Upper lobe of left lung (tissue), 6 donors: ENCODE measurements around the gene CLASRP. TPM values are rescaled to one million over a fixed set of nuclear protein-coding genes. Genes with fewer than 3 reads are reported as not detected.

Experiments
- ATAC-seq, 2 donors: fragments of 200-7000 bp; cut with Tn5 transposase; one replicate each; pipeline ENCODE4 v1.9.1; 2022; ENCODE audit warnings: mild to moderate bottlenecking in 2 of 2, moderate library complexity in 2 of 2; ENCODE audit not compliant: low FRiP score in 2 of 2
- DNase-seq, 2 donors: peaks; one replicate each; pipeline ENCODE4 v3.0.0-alpha.2; 2019 to 2020
- H3K27ac ChIP-seq, 4 donors: fragments of 200-600 bp; sonication (generic); one replicate each; pipeline ENCODE4 v1.5.1; 2016 to 2019
- H3K27me3 ChIP-seq, 4 donors: fragments of 200-600 bp; sonication (generic); one replicate each; pipeline ENCODE4 v1.5.1; 2017 to 2019
- H3K36me3 ChIP-seq, 4 donors: fragments of 200-600 bp; sonication (generic); one replicate each; pipeline ENCODE4 v1.5.1; 2016 to 2019
- H3K4me1 ChIP-seq, 4 donors: fragments of 200-600 bp; sonication (generic); one replicate each; pipeline ENCODE4 v1.5.1; 2018 to 2019
- H3K4me3 ChIP-seq, 4 donors: fragments of 200-600 bp; sonication (generic); one replicate each; pipeline ENCODE4 v1.5.1; 2017 to 2019; ENCODE audit warnings: mild to moderate bottlenecking in 2 of 4, moderate library complexity in 1 of 4
- H3K9me3 ChIP-seq, 4 donors: fragments of 200-600 bp; sonication (generic); one replicate each; pipeline ENCODE4 v1.5.1; 2018 to 2019
- CTCF ChIP-seq, 6 experiments: fragments of 450-650 bp in 4 of 6; fragments of 200-600 bp in 2 of 6; sonication (generic) in 2 of 6; IDR thresholded peaks; one replicate each; pipeline ENCODE4 v1.5.1; 2016 to 2019; ENCODE audit warnings: antibody characterized with exemption in 6 of 6
- EP300 ChIP-seq, 4 donors: sonication (generic); formaldehyde crosslinking; IDR thresholded peaks; one replicate each; pipeline ENCODE4 v1.5.1; 2017; ENCODE audit warnings: antibody characterized with exemption in 4 of 4, control low read depth in 2 of 4
- POLR2A ChIP-seq, 4 donors: fragments of 450-650 bp; IDR thresholded peaks; one replicate each; pipeline ENCODE4 v1.5.1; 2016 to 2017; ENCODE audit warnings: antibody characterized with exemption in 4 of 4, mild to moderate bottlenecking in 2 of 4
- POLR2AphosphoS5 ChIP-seq, 2 donors: sonication (generic); formaldehyde crosslinking; IDR thresholded peaks; one replicate each; pipeline ENCODE4 v1.5.1; 2017; ENCODE audit warnings: antibody characterized with exemption in 2 of 2
- whole genome bisulfite sequencing, 2 donors: methylation state at CpG; one replicate each; pipeline ENCODE4 v1.1.5; 2017 to 2018; 5-methylcytosine and 5-hydroxymethylcytosine counted together
- total RNA-seq, 6 donors: library from RNA; depleted of rRNA in 4 of 6; stranded (reverse); fragments of >200 nt in 4 of 6; gene quantifications; one replicate each; pipeline versions ENCODE4 v1.1.0 to v1.2.1, GENCODE V29; 2016 to 2021
- donor health status: DM: no; HTN: no; CAD: no; lungs with moderate emphysema.
- donor health status: DM: no; HTN: yes; CAD: no; lungs with severe emphysema.

The CLASRP gene
- total RNA-seq, 6 donors from 2014 or later, result 38.0 to 295 (median 71.6) TPM

GRCh38 chr19:45019187-45019586, 19.7 kb upstream of the CLASRP start:
- Histone ChIP-seq H3K36me3 (peaks cover 0 to 37% (median 9%) of the 10 kb centered on the region in 4 donors), H3K9me3 (no peaks in the 10 kb centered on the region), H3K27me3 (no peaks in the 10 kb centered on the region), H3K4me3 (no peak overlapping the region), H3K27ac (no peak overlapping the region), H3K4me1 (no peaks in the 10 kb centered on the region)
- 85 to 94% methylated on average over 2 of the region's 2 CpGs for WGBS, 2 donors
- ATAC-seq (no peak), DNase-seq (no peak)
- TF ChIP-seq CTCF (IDR thresholded peaks at IDR 0.05), result no peak
- no peak for TF ChIP-seq POLR2AphosphoS5 (IDR thresholded peaks at IDR 0.05)
- TF ChIP-seq EP300 (IDR thresholded peaks at IDR 0.05), result no peak
- no peak for TF ChIP-seq POLR2A (IDR thresholded peaks at IDR 0.05)

DNA sequence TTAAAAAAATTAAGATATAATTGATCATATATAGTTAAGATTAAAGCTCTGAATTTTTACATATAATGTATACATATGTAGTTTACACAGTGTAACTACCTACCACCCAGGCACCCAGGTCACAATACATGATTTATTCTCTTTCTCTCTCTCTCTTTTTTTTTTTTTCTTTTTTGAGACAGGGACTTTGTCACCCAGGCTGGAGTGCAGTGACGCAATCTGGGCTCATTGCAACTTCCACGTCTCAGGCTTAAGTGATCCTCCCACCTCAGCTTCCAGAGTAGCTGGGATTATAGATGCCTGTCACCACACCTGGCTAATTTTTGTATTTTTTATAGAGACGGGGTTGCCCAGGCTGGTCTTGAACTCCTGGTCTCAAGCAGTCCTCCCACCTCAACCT, 18.8 kb upstream of the CLASRP start:
- 75 to 85% methylated on average over 3 of the region's 3 CpGs for WGBS, 2 donors
- Histone ChIP-seq H3K4me3 (no peak overlapping the region), H3K27me3 (no peaks in the 10 kb centered on the region), H3K4me1 (no peaks in the 10 kb centered on the region), H3K36me3 (peaks cover 0 to 28% (median 8%) of the 10 kb centered on the region in 4 donors), H3K27ac (no peak overlapping the region), H3K9me3 (no peaks in the 10 kb centered on the region)
- DNase-seq, result no peak
- ATAC-seq, result no peak
- TF ChIP-seq POLR2AphosphoS5 (IDR thresholded peaks at IDR 0.05) (no peak), CTCF (IDR thresholded peaks at IDR 0.05) (no peak), EP300 (IDR thresholded peaks at IDR 0.05) (no peak), POLR2A (IDR thresholded peaks at IDR 0.05) (no peak)

DNA sequence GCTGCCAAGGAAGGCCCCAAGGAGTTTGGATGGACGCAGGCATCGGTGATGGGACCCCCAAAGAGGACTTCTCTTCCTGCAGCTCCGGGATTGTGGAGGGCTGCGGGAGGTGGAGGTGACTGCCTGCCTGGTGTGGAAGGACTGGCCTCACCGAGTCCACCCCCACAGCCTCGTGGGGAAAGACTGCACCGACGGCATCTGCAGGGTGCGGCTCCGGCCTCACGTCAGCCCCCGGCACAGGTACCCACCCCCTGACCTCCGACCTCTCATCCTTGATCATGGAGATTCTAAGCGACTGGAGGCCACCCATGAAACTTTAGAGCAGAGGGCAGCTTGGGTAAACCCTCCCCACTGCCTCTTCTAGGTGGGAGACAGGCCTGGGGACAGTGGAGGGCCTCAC, 16.9 kb upstream of the CLASRP start:
- Histone ChIP-seq H3K27ac (no peak overlapping the region), H3K4me1 (no peaks in the 10 kb centered on the region), H3K9me3 (no peaks in the 10 kb centered on the region), H3K4me3 (no peak overlapping the region), H3K27me3 (no peaks in the 10 kb centered on the region), H3K36me3 (peaks cover 0 to 30% (median 14%) of the 10 kb centered on the region in 4 donors)
- DNase-seq, result peak in 1 of 2 donors; percentile 59
- ATAC-seq, result no peak
- no peak for TF ChIP-seq POLR2AphosphoS5 (IDR thresholded peaks at IDR 0.05)
- no peak for TF ChIP-seq CTCF (IDR thresholded peaks at IDR 0.05)
- TF ChIP-seq EP300 (IDR thresholded peaks at IDR 0.05), result no peak
- TF ChIP-seq POLR2A (IDR thresholded peaks at IDR 0.05), result no peak
- WGBS, 2 donors, result 86 to 93% methylated on average over 10 to 14 of the region's 14 CpGs

- H3K36me3 ChIP-seq, result peaks cover 0 to 37% (median 17%) of the 10 kb centered on the region in 4 donors
- no peak for TF ChIP-seq EP300 (IDR thresholded peaks at IDR 0.05)
- no peak for TF ChIP-seq POLR2AphosphoS5 (IDR thresholded peaks at IDR 0.05)
- TF ChIP-seq CTCF (IDR thresholded peaks at IDR 0.05), result no peak
- no peak for TF ChIP-seq POLR2A (IDR thresholded peaks at IDR 0.05)
Measured at GRCh38 chr19:45023048-45023447, 15.8 kb upstream of the CLASRP start.

DNA sequence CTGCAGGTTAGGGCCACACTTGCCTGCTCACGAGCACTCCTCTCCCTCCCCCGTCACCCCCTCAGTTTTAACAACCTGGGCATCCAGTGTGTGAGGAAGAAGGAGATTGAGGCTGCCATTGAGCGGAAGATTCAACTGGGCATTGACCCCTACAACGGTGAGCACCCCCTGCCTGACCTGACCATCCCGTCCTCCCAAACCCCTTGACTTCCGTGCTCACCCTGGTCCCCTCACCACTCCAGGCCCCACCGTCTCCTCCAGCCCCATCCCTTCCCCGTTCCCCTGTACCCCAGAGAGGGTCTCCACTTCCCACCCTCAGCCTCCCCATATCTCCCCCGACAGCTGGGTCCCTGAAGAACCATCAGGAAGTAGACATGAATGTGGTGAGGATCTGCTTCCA, 13.6 kb upstream of the CLASRP start:
- H3K36me3 ChIP-seq, result peaks cover 0 to 53% (median 32%) of the 10 kb centered on the region in 4 donors
- 96 to 99% methylated on average over 9 of the region's 9 CpGs for WGBS, 2 donors
- H3K9me3 ChIP-seq, result no peaks in the 10 kb centered on the region

More at GRCh38 chr19:45023048-45023447, 15.8 kb upstream of the CLASRP start:
- DNase-seq, result no peak
- no peaks in the 10 kb centered on the region for H3K9me3 ChIP-seq
- no peak overlapping the region for H3K4me3 ChIP-seq
- ATAC-seq, result no peak
- WGBS, 2 donors, result 92 to 95% methylated on average over 4 of the region's 4 CpGs
- no peak overlapping the region for H3K27ac ChIP-seq
- H3K4me1 ChIP-seq, result no peaks in the 10 kb centered on the region
- H3K27me3 ChIP-seq, result no peaks in the 10 kb centered on the region

More for the DNA sequence above, 13.6 kb upstream of the CLASRP start:
- Histone ChIP-seq H3K27ac (no peak overlapping the region), H3K4me3 (no peak overlapping the region), H3K4me1 (no peaks in the 10 kb centered on the region), H3K27me3 (no peaks in the 10 kb centered on the region)
- DNase-seq (no peak), ATAC-seq (peak in 1 of 2 donors; percentile 62)
- TF ChIP-seq POLR2A (IDR thresholded peaks at IDR 0.05) (no peak), POLR2AphosphoS5 (IDR thresholded peaks at IDR 0.05) (no peak), CTCF (IDR thresholded peaks at IDR 0.05) (no peak), EP300 (IDR thresholded peaks at IDR 0.05) (no peak)
